Neural cell (in vitro differentiated cells): Measurements from ENCODE around the gene TBCK.

Experiments used
- EP300 ChIP-seq: fragments of 450-650 bp; conservative IDR thresholded peaks from 2 replicates; pipeline ENCODE4 v1.6.1; 2014; ENCODE audit warnings: antibody characterized with exemption, mild to moderate bottlenecking, moderate library complexity; ENCODE audit not compliant: poor library complexity, severe bottlenecking
- TAF1 ChIP-seq: IDR thresholded peaks from 2 replicates; pipeline ENCODE4 v1.6.1; 2012; ENCODE audit warnings: low read depth
- TF ChIP-seq, protein P1 (sequence below): fragments of 450-650 bp; IDR thresholded peaks from 2 replicates; pipeline ENCODE4 v1.5.1; 2014; ENCODE audit warnings: antibody characterized with exemption, mild to moderate bottlenecking, moderate library complexity; ENCODE audit not compliant: poor library complexity, severe bottlenecking

DNA sequence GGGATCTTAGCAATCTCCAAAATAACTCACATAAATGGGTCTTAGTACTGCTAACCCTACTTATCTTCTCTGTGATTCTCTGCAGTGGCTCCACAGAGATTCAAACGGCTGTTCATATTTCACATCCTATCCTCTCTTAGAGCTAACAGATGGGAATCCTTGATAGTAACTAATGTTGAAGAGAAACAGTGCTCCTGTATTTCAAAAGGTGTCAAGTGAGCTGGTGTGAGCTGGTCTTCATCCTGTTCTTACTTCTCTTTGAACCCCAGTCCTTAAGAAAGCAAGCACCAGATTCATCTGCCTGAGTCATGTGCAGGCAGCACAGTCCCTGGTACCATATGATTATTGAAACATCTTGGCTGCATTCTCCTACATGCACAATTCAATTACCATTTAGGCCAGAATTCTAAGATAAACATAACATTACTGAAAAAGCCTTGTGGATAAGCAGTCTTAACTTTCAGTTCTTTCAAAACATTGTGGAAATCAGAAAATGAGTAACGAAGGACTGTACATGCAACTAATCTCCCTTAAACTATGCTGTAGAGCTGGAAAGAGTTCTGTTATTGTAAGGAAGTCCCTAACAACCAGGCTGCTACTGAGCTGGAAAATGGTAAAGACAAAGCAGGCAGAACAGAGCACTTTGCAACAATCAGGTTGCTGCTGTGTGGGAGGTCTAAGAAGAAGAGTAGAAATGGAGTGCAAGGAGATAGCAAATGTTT is 267.6 kb downstream of the TBCK start:
- TF ChIP-seq TAF1 (no peak), EP300 (no peak)
- TF ChIP-seq, protein P1, sequence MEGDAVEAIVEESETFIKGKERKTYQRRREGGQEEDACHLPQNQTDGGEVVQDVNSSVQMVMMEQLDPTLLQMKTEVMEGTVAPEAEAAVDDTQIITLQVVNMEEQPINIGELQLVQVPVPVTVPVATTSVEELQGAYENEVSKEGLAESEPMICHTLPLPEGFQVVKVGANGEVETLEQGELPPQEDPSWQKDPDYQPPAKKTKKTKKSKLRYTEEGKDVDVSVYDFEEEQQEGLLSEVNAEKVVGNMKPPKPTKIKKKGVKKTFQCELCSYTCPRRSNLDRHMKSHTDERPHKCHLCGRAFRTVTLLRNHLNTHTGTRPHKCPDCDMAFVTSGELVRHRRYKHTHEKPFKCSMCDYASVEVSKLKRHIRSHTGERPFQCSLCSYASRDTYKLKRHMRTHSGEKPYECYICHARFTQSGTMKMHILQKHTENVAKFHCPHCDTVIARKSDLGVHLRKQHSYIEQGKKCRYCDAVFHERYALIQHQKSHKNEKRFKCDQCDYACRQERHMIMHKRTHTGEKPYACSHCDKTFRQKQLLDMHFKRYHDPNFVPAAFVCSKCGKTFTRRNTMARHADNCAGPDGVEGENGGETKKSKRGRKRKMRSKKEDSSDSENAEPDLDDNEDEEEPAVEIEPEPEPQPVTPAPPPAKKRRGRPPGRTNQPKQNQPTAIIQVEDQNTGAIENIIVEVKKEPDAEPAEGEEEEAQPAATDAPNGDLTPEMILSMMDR, result no peak
